Vagina (tissue), 2 donors: ENCODE measurements around the gene SLC25A1.

Experiments used
- CTCF ChIP-seq, 3 experiments: fragments of 450-650 bp in 2 of 3; fragments of 200-600 bp in 1 of 3; sonication (generic) in 1 of 3; IDR thresholded peaks; one replicate each; pipeline ENCODE4 v1.5.1; 2017 to 2019; ENCODE audit warnings: antibody characterized with exemption in 3 of 3, mild to moderate bottlenecking in 2 of 3, moderate library complexity in 2 of 3
- POLR2A ChIP-seq, 2 donors: fragments of 450-650 bp; IDR thresholded peaks; one replicate each; pipeline ENCODE4 v1.6.1; 2017; ENCODE audit warnings: antibody characterized with exemption in 2 of 2, mild to moderate bottlenecking in 2 of 2, moderate library complexity in 2 of 2
- POLR2AphosphoS5 ChIP-seq, 2 donors: sonication (generic); formaldehyde crosslinking; IDR thresholded peaks; one replicate each; pipeline ENCODE4 v1.9.0; 2017; ENCODE audit warnings: antibody characterized with exemption in 2 of 2, mild to moderate bottlenecking in 2 of 2, low read depth in 1 of 2; ENCODE audit not compliant: insufficient read depth in 1 of 2

- TF ChIP-seq POLR2A (IDR thresholded peaks at IDR 0.05) (no peak), CTCF (IDR thresholded peaks at IDR 0.05) (no peak), POLR2AphosphoS5 (IDR thresholded peaks at IDR 0.05; ENCODE audit: insufficient read depth in 1 of 2, low read depth in 1 of 2) (no peak)
These were observed 28.5 kb downstream of the SLC25A1 start, which contains the start of gene GSC2 for GRCh38 chr22:19149991-19150390.
